Measurements from ENCODE around the gene MTMR8.

The MTMR8 gene

GRCh38 chrX:64291123-64291522, 104.1 kb downstream of the MTMR8 start:
- no peak for DNase-seq

GRCh38 chrX:64265265-64265664, 130.0 kb downstream of the MTMR8 start:
- DNase-seq, result no peak

GRCh38 chrX:64230123-64230970, 164.9 kb downstream of the MTMR8 start, which contains the start of gene ASB12:
Gene ASB12, minus strand, starts transcription at chrX:64230607. Its CDS starts 4,957 bp downstream, at chrX:64225650.
- no peak for DNase-seq

- DNase-seq, result no peak
These were observed 166.1 kb downstream of the MTMR8 start for GRCh38 chrX:64229154-64229553.
